ENCODE measurements around the gene TP53. TPM values are rescaled to one million over a fixed set of nuclear protein-coding genes. Genes with fewer than 3 reads are reported as not detected.

The TP53 gene
- polyA plus RNA-seq, 1 donor (not counting 4 experiments of a cell fraction or from before 2014, with no cell fraction given), result 22.0 TPM

- H3K4me2 ChIP-seq (ENCODE audit: control insufficient read depth, extremely low read depth, insufficient read depth, low read depth, low read length), result no peak overlapping the region
- H3K4me1 ChIP-seq (ENCODE audit: control insufficient read depth, extremely low read depth, insufficient read depth, low read length), result no peaks in the 10 kb centered on the region
- no peak overlapping the region for H2AFZ ChIP-seq (ENCODE audit: control insufficient read depth, low read length)
- no peak overlapping the region for H3K27ac ChIP-seq (ENCODE audit: control insufficient read depth, insufficient read depth, low read length)
- no peaks in the 10 kb centered on the region for H4K20me1 ChIP-seq (ENCODE audit: control insufficient read depth, extremely low read depth, insufficient read depth, low read length)
- no peak overlapping the region for H3K4me3 ChIP-seq (ENCODE audit: control insufficient read depth in 2 of 3, extremely low read depth in 1 of 3, insufficient read depth in 2 of 3, low read depth in 1 of 3, low read length in 3 of 3)
- no peak overlapping the region for H3K9ac ChIP-seq (ENCODE audit: control insufficient read depth, extremely low read depth, insufficient read depth, low read length)
- peaks cover 21% of the 10 kb centered on the region for H3K27me3 ChIP-seq (ENCODE audit: control insufficient read depth, extremely low read depth, insufficient read depth, low read length)
- FAIRE-seq, result no peak
- dilution Hi-C loops (cut with MboI; ENCODE audit: extremely low pct_ligation_motif_present, low sequenced_read_pairs), result no loop called here
- H3K9me3 ChIP-seq (ENCODE audit: control insufficient read depth, low read depth, low read length), result no peaks in the 10 kb centered on the region
- H3K79me2 ChIP-seq (ENCODE audit: control insufficient read depth, insufficient read depth, low read length), result no peaks in the 10 kb centered on the region
- DNase-seq (ENCODE audit: low read depth, low spot score), result no peak
- no peak for TF ChIP-seq EZH2 (IDR thresholded peaks at IDR 0.05; ENCODE audit: low read length)
- TF ChIP-seq CTCF (optimal IDR thresholded peaks at IDR 0.05 in 1 of 3, IDR thresholded peaks at IDR 0.05 in 1 of 3, conservative IDR thresholded peaks at IDR 0.05 in 1 of 3; ENCODE audit: extremely low read depth in 1 of 3, insufficient read depth in 2 of 3, low read length in 3 of 3), result no peak
- H3K9me1 ChIP-seq (ENCODE audit: control insufficient read depth, extremely low read depth, insufficient read depth, low read length), result no peaks in the 10 kb centered on the region
- H3K36me3 ChIP-seq (ENCODE audit: control insufficient read depth in 2 of 2, extremely low read depth in 1 of 2, insufficient read depth in 2 of 2, low read length in 2 of 2), result no peaks in the 10 kb centered on the region
These were observed 34.3 kb upstream of the TP53 start for GRCh38 chr17:7721612-7722011.

DNA sequence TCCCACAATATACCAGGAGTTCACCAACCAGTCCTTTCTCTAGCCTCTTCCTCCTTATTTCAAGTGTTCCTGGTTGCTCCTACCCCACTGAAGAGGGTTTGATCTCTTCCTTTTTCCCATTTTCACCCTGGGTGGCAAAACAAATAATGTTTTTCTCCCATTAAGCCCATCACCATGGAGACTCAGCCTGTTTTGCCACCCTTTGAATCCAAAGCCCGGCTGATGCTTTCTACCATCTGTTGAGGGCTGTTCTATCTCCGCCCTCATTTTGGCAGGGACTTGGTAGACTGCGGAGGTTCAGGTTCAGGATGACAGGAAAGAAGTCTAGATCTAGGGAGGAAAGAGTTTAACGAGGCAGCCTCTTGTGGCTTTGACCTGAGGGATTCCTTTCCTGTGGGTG lies 32.8 kb upstream of the TP53 start:
- TF ChIP-seq EZH2 (IDR thresholded peaks at IDR 0.05; ENCODE audit: low read length) (no peak), CTCF (optimal IDR thresholded peaks at IDR 0.05 in 1 of 3, IDR thresholded peaks at IDR 0.05 in 1 of 3, conservative IDR thresholded peaks at IDR 0.05 in 1 of 3; ENCODE audit: extremely low read depth in 1 of 3, insufficient read depth in 2 of 3, low read length in 3 of 3) (no peak)
- Histone ChIP-seq H3K9me1 (ENCODE audit: control insufficient read depth, extremely low read depth, insufficient read depth, low read length) (no peaks in the 10 kb centered on the region), H2AFZ (ENCODE audit: control insufficient read depth, low read length) (no peak overlapping the region), H3K9me3 (ENCODE audit: control insufficient read depth, low read depth, low read length) (no peaks in the 10 kb centered on the region), H3K4me2 (ENCODE audit: control insufficient read depth, extremely low read depth, insufficient read depth, low read depth, low read length) (no peak overlapping the region), H3K79me2 (ENCODE audit: control insufficient read depth, insufficient read depth, low read length) (no peaks in the 10 kb centered on the region), H4K20me1 (ENCODE audit: control insufficient read depth, extremely low read depth, insufficient read depth, low read length) (no peaks in the 10 kb centered on the region), H3K27ac (ENCODE audit: control insufficient read depth, insufficient read depth, low read length) (no peak overlapping the region), H3K9ac (ENCODE audit: control insufficient read depth, extremely low read depth, insufficient read depth, low read length) (no peak overlapping the region), H3K4me3 (ENCODE audit: control insufficient read depth in 2 of 3, extremely low read depth in 1 of 3, insufficient read depth in 2 of 3, low read depth in 1 of 3, low read length in 3 of 3) (no peak overlapping the region), H3K36me3 (ENCODE audit: control insufficient read depth in 2 of 2, extremely low read depth in 1 of 2, insufficient read depth in 2 of 2, low read length in 2 of 2) (no peaks in the 10 kb centered on the region), H3K27me3 (ENCODE audit: control insufficient read depth, extremely low read depth, insufficient read depth, low read length) (peaks cover 21% of the 10 kb centered on the region), H3K4me1 (ENCODE audit: control insufficient read depth, extremely low read depth, insufficient read depth, low read length) (peaks cover 4% of the 10 kb centered on the region)
- dilution Hi-C loops (cut with MboI; ENCODE audit: extremely low pct_ligation_motif_present, low sequenced_read_pairs), result no loop called here
- DNase-seq (ENCODE audit: low read depth, low spot score) (no peak), FAIRE-seq (no peak)
